ENCODE measurements around the gene TMEM240.
"Not testable (repeated sequence)": the region's sequence is repeated elsewhere in the genome, so short reads cannot be mapped to it uniquely, and the experiment has no call there.

- not testable (repeated sequence) for TF ChIP-seq CTCF, POLR2A (IDR thresholded peaks at IDR 0.05)
Observed at GRCh38 chr1:1509465-1509850, 31.0 kb downstream of the TMEM240 start.
